Cardiac septum (tissue), 1 donor: Measurements from ENCODE around the gene KLK5. TPM values are rescaled to one million over a fixed set of nuclear protein-coding genes. Genes with fewer than 3 reads are reported as not detected.
"Not testable (repeated sequence)": the region's sequence is repeated elsewhere in the genome, so short reads cannot be mapped to it uniquely, and the experiment has no call there.

ENCODE experiments used
- DNase-seq: peaks from one replicate; pipeline ENCODE4 v3.0.0-alpha.2; 2020; ENCODE audit warnings: low spot score
- intact Hi-C: fragments of 100-400 bp; cut with DNase I; formaldehyde crosslinking; loops from one replicate; pipeline ENCODE4 v1.14.0; 2022
- long read RNA-seq: library from polyadenylated mRNA; unstranded; transcript quantifications from one replicate; pipeline ENCODE4 v2.0.0, GENCODE V29; 2021
- total RNA-seq: library from RNA; stranded (reverse); fragmentation: NEBNext Ultra II Directional; extraction: Animal tissue kit (Norgen Biotek cat#: 25700); gene quantifications from one replicate; pipeline ENCODE4 v1.2.1, GENCODE V29; 2021
- donor health status: DM: no; HTN: no; CAD: no.

KLK5 gene
- not detected for total RNA-seq
- long read RNA-seq = 0 reads

GRCh38 chr19:50952910-50953309 is at the start of gene KLK5:
TSS of gene KLK5 (minus strand) at chr19:50953038. CDS start at chr19:50952657, 381 bp downstream.
- intact Hi-C loops = no loop called here

GRCh38 chr19:51002089-51002532 is 49.3 kb upstream of the KLK5 start:
- DNase-seq = no peak
- intact Hi-C loops = no loop called here

More at GRCh38 chr19:50952910-50953309, at the start of gene KLK5:
- no peak for DNase-seq

- peak; percentile 17 for DNase-seq
- intact Hi-C loops = no loop called here
These were observed 48.7 kb upstream of the KLK5 start, which contains the start of gene KLK8 for GRCh38 chr19:51001515-51001914. TSS of gene KLK8 (minus strand) at chr19:51001604. CDS start at chr19:51001167, 437 bp downstream.

GRCh38 chr19:51000981-51001380 is 48.1 kb upstream of the KLK5 start:
- peak; percentile 56 for DNase-seq
- intact Hi-C loops = no loop called here

DNA sequence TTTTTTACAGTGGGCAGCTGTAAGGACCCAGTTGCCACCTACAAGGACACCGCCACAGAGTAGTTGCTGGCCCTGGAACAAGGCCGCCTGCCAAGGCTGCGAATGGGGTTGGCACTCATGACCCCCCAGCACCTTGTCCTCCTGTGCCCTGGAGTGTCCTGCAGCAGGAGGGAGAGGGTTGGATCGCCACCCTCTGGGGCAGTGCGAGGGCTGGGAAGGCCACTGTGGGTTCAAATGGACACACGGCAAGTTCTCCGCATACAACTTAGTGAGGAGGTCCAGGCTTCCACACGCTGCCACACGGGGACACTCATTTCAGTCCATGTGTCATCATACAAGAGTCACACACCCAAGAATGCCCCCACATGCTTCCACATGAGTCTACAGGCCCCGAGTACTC is 47.6 kb upstream of the KLK5 start:
- intact Hi-C loops = no loop called here
- peak; percentile 22 for DNase-seq

DNA sequence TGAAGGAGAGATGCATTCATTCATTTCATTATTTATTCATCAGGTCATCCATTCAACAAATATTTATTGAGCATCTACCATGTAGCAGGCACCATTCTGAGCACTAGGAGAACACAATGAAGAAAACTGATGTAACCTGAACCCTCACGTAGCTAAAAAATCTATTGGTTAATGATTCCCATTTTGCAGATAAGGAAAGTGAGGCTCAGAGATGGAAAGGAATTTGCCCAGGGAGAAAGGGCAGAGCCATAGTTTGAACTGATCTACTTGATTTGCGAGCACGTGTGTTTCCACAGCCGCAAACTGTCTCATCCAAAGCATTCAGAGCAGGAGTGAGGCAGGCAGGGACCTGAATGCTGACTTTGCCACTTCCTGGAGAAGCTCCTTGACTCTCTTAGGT is 45.8 kb upstream of the KLK5 start:
- DNase-seq = no peak
- intact Hi-C loops = no loop called here

DNA sequence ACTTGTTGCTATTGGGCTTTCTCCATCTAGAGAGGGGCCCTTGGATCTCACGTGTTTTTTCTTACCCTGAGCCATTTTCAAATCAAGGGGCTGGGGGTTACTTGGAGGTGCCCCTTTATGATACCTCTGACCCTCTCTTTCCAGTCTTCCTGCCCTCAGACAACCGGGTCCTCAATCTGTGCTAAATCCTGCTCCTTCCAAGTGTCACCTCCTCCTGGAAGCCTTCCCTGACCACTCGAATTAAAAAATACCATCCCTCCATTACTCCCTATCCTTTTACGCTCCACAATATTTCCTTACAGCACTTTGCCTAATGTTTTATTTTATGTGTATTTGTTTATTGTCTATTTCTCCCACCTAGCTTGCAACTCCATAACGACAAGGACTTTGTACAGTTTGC is 45.2 kb upstream of the KLK5 start:
- DNase-seq = no peak
- intact Hi-C loops = no loop called here

DNA sequence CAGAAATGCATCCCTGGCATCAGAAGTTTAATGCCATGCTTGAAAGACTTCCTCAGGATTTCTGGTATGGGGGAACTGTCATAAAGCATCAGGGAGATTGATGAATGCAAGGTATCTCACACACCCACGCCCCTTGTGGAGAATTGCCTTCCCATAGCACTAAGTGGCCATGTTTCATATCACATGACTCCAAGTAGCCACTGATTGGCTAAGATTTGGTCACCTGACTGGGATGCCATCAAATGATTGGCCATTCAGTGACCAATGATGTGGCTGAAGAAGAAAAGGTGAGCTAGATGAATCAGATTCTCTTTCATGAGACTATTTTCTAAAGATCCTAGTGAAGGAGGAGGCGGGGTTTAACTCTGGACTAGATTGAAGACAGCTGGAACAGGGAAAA is 41.3 kb upstream of the KLK5 start:
- intact Hi-C loops = no loop called here
- DNase-seq = no peak

- intact Hi-C loops = no loop called here
- no peak for DNase-seq
These were observed 39.8 kb upstream of the KLK5 start for GRCh38 chr19:50992666-50993035.

DNA sequence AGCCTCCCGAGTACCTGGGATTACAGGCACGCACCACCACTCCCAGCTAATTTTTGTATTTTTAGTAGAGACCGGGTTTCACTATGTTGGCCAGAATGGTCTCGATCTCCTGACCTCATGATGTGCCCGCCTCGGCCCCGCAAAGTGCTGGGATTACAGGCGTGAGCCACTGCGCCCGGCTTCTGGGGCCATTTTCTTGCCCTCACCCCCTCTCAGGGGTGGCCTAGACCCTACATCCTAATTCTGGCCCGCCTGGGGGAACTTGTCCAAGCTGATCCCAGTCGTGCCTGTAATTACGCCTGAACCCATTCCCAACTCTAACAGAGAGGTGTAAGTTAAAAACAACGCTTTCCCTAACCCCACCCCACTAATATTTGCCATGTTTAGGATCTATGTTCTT is 31.6 kb upstream of the KLK5 start:
- DNase-seq, intact Hi-C loops: not testable (repeated sequence)

- DNase-seq = no peak
- intact Hi-C loops = no loop called here
These were observed 30.9 kb upstream of the KLK5 start, which contains the start of gene KLK7 for GRCh38 chr19:50983625-50984292. TSS of gene KLK7 (minus strand) at chr19:50983917. CDS start at chr19:50982399, 1,518 bp downstream.

DNA sequence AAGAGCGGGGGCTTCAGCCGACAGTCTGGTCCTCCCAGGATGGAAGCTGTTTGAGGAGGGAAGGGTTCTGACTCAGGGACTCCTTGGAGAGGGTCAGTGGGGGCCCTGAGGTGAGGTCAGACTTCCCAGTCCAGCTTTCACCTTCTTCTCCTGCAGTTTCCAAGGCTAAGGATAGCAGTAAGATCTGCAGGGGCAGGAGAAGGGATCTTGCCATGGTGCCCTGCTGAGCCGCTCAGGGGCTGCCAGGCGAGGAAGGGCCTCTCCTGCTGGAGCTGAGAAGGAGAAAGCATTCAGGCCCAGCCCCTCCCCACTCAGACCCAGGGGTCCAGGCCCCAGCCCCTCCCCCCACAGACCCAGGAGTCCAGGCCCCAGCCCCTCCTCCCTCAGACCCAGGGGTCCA is 29.3 kb upstream of the KLK5 start:
- no peak for DNase-seq
- intact Hi-C loops = no loop called here

GRCh38 chr19:50981587-50982146 is 28.8 kb upstream of the KLK5 start:
- no peak for DNase-seq
- intact Hi-C loops = no loop called here

DNA sequence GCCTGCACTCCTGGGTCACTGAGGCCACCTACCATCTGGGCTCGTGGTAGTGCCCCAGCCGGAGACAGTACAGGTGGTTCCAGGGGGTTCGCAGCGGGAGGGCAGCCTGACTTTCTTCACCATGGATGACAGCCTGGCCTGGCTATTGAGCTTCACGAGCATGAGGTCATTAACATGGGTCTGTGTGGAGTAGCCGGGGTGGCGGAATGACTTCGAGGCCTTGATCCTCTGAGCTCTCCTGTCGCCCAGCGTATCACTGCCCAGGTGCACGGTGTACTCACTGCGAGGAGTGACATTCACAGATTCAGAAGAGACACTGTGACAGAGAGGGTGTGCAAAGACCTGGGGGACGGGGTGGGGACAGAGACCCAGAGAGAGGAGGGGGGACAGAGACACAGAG is 27.4 kb upstream of the KLK5 start:
- intact Hi-C loops = no loop called here
- no peak for DNase-seq

GRCh38 chr19:50979758-50980157 is 26.9 kb upstream of the KLK5 start:
- intact Hi-C loops = no loop called here
- DNase-seq = no peak

DNA sequence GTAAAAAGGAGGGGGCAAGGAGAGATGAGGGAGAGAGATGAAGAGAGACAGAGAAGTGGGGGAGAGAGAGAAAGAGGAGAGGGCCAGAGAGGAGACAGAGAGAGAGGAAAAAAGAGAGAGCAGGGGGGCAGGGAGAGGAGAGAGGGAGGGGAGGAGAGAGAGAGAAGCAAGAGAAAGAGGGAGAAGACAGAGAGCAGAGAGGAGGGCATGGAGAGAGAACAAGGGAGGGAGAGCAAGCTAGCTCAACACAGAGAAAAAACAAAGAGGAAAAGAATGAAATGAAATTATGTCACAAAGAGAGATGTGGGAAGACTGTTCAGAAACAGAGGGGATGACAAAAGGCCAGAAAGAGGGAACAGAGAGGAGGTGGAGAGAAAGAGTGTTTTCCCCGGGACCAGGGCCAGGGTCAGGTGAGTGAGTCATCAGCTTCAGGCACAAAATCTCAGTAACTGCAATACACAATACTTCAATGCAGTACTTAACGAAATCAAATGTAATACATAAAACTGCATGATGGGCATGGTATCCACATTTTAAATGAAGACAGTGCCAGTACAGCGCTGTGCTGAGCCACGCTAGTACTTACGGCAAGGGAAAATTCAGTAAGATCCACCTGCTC is 26.0 kb upstream of the KLK5 start:
- no peak for DNase-seq
- intact Hi-C loops = no loop called here

DNA sequence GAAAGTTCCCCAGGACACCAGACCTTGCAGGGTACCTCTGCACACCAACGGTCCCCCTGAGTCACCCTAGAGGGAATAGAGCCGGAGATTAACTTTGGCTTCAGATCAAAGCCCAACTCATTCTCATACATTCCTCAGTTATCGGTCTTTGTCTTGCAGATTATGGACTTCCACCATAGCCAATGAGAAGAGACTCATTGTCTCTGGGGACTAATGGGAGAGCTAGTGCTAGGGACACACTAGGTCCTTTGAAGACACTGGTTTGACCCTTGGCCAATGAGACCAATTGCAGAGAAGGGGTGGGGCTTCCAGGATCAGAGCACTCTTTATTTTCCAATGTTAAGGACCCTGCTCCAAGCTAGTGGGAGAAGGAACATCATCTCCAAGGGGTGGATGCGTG is 24.8 kb upstream of the KLK5 start:
- no peak for DNase-seq
- intact Hi-C loops = no loop called here

- no peak for DNase-seq
- intact Hi-C loops = no loop called here
These were observed 22.9 kb upstream of the KLK5 start for GRCh38 chr19:50975766-50976165.

DNA sequence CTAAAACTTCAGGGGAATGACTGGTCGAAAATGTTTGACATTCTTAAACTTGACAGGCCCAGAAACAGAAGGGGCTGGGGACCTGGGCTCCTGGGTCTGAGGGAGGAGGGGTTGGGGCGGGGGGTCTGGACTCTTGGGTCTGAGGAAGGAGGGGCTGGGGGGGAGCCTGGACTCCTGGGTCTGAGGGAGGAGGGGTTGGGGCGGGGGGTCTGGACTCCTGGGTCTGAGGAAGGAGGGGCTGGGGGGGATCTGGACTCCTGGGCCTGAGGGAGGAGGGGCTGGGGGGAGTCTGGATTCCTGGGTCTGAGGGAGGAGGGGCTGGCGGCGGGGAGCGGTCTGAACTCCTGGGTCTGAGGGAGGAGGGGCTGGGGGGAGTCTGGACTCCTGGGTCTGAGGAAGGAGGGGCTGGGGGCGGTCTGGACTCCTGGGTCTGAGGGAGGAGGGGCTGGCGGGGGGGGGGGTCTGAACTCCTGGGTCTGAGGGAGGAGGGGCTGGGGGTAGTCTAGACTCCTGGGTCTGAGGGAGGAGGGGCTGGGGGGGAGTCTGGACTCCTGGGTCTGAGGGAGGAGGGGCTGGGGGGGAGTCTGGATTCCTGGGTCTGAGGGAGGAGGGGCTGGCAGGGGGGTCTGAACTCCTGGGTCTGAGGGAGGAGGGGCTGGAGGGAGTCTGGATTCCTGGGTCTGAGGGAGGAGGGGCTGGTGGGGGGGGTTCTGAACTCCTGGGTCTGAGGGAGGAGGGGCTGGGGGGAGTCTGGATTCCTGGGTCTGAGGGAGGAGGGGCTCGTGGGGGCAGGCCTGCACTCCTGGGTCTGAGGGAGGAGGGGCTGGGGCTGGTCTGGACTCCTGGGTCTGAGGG is 22.1 kb upstream of the KLK5 start:
- DNase-seq = no peak
- intact Hi-C loops = no loop called here

- no peak for DNase-seq
- intact Hi-C loops = no loop called here
These were observed 20.0 kb upstream of the KLK5 start for GRCh38 chr19:50972795-50973376.
